Measurements from ENCODE around the gene F13A1. TPM values are rescaled to one million over a fixed set of nuclear protein-coding genes. Genes with fewer than 3 reads are reported as not detected.

F13A1 gene
- total RNA-seq, 1 donor from 2014 or later: 0.24 TPM

- no peaks in the 10 kb centered on the region for H3K36me3 Mint-ChIP-seq (ENCODE audit: insufficient read depth)
Observed at GRCh38 chr6:6154335-6154734, 166.1 kb downstream of the F13A1 start.

DNA sequence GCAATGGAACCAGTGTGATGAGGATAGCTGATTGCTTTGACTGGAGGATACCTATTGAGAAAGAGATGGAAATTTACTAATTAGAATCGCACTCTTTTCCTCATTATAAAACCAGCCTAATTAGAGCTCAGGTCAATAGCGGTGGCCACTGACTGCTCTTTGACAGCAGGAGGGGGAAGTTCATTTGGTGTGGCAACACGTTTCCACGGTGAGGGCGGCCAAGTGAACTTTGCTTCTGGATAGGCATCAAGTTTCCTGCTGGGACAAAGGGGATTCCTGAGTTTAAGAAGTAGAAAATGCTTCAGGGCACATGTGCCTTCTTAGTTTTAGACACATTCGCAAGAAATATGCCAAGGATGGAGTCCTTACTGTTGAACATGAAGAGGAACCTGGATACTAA, 168.4 kb downstream of the F13A1 start:
- H3K4me1 Mint-ChIP-seq (ENCODE audit: low read depth): no peaks in the 10 kb centered on the region
- no peak overlapping the region for H3K4me3 Mint-ChIP-seq (ENCODE audit: low read depth)
- DNase-seq (ENCODE audit: low spot score, unreplicated experiment): no peak
- H3K27ac Mint-ChIP-seq: no peak overlapping the region
- no peaks in the 10 kb centered on the region for H3K9me3 Mint-ChIP-seq (ENCODE audit: low read depth)
- H3K27me3 Mint-ChIP-seq: peaks cover 13% of the 10 kb centered on the region
- TF ChIP-seq, protein P1, sequence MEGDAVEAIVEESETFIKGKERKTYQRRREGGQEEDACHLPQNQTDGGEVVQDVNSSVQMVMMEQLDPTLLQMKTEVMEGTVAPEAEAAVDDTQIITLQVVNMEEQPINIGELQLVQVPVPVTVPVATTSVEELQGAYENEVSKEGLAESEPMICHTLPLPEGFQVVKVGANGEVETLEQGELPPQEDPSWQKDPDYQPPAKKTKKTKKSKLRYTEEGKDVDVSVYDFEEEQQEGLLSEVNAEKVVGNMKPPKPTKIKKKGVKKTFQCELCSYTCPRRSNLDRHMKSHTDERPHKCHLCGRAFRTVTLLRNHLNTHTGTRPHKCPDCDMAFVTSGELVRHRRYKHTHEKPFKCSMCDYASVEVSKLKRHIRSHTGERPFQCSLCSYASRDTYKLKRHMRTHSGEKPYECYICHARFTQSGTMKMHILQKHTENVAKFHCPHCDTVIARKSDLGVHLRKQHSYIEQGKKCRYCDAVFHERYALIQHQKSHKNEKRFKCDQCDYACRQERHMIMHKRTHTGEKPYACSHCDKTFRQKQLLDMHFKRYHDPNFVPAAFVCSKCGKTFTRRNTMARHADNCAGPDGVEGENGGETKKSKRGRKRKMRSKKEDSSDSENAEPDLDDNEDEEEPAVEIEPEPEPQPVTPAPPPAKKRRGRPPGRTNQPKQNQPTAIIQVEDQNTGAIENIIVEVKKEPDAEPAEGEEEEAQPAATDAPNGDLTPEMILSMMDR (IDR thresholded peaks at IDR 0.05; ENCODE audit: unreplicated experiment): no peak
- H3K36me3 Mint-ChIP-seq (ENCODE audit: insufficient read depth): no peaks in the 10 kb centered on the region

More at GRCh38 chr6:6154335-6154734, 166.1 kb downstream of the F13A1 start:
- Mint-ChIP-seq H3K9me3 (ENCODE audit: low read depth) (no peaks in the 10 kb centered on the region), H3K4me1 (ENCODE audit: low read depth) (no peaks in the 10 kb centered on the region), H3K4me3 (ENCODE audit: low read depth) (no peak overlapping the region), H3K27me3 (peaks cover 20% of the 10 kb centered on the region), H3K27ac (no peak overlapping the region)
- TF ChIP-seq, protein P1 (IDR thresholded peaks at IDR 0.05; ENCODE audit: unreplicated experiment): no peak
- DNase-seq (ENCODE audit: low spot score, unreplicated experiment): no peak

DNA sequence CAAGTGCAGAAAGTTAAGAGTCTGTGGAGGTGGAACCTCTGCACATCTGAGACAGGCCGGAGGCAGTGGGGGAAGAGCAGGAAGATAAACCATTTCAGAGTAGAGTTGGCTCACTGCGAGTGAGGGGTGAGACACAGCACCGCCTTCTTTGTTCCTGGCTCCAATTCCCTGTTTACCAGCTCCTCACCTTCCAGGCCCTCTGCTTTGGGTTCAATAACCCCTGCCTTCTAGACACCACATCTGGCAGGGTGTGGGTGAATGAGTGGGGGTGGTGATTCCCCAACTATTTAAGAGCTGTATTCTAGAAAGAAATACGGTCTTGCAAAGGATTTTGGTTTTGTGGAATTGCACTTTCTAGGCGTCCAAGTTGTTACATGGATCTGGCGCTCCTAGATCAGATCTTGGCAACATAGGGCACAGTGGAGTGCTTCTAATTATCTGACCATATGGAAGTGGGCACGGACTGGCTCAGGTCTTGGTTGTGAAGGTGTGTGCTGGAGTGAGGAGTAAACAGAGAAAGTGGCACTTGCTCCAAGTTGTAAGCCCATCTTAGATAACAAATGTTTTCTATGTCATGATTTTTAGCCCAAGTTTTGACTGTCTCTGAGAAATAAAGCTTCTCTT, 172.2 kb downstream of the F13A1 start:
- Mint-ChIP-seq H3K9me3 (ENCODE audit: low read depth) (peaks cover 2% of the 10 kb centered on the region), H3K27me3 (peaks cover 4% of the 10 kb centered on the region), H3K4me3 (ENCODE audit: low read depth) (no peak overlapping the region), H3K4me1 (ENCODE audit: low read depth) (no peaks in the 10 kb centered on the region), H3K27ac (no peak overlapping the region), H3K36me3 (ENCODE audit: insufficient read depth) (no peaks in the 10 kb centered on the region)
- TF ChIP-seq, protein P1 (IDR thresholded peaks at IDR 0.05; ENCODE audit: unreplicated experiment): no peak
- DNase-seq (ENCODE audit: low spot score, unreplicated experiment): no peak

- TF ChIP-seq, protein P1 (IDR thresholded peaks at IDR 0.05; ENCODE audit: unreplicated experiment): peak; percentile 59
- Mint-ChIP-seq H3K4me1 (ENCODE audit: low read depth) (no peaks in the 10 kb centered on the region), H3K9me3 (ENCODE audit: low read depth) (no peaks in the 10 kb centered on the region), H3K27me3 (peaks cover 14% of the 10 kb centered on the region), H3K27ac (no peak overlapping the region), H3K4me3 (ENCODE audit: low read depth) (no peak overlapping the region), H3K36me3 (ENCODE audit: insufficient read depth) (no peaks in the 10 kb centered on the region)
- DNase-seq (ENCODE audit: low spot score, unreplicated experiment): no peak
Observed at GRCh38 chr6:6131492-6132109, 188.9 kb downstream of the F13A1 start.

DNA sequence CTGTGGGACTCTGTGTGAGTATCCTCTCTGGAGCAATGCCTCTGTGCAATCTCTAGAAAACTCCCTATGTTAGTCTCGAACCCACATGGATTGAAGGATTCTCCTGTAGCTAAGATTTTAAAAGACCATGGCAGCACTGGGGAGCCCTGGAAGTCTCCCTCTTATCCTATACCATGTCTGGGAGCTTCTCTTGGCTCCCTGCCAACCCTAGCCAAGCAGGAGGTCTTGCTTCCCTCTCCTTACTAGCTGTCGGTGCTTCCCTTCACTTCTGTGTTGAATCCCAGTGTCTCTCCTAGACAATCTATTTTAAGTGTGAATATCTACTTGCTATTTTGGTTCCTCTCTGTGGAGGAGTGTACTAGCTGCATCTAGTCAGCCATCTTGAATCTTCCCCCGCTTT, 195.0 kb downstream of the F13A1 start:
- Mint-ChIP-seq H3K36me3 (ENCODE audit: insufficient read depth) (no peaks in the 10 kb centered on the region), H3K4me3 (ENCODE audit: low read depth) (no peak overlapping the region), H3K27me3 (peaks cover 17% of the 10 kb centered on the region), H3K27ac (no peak overlapping the region), H3K4me1 (ENCODE audit: low read depth) (no peaks in the 10 kb centered on the region), H3K9me3 (ENCODE audit: low read depth) (peaks cover 8% of the 10 kb centered on the region)
- TF ChIP-seq, protein P1 (IDR thresholded peaks at IDR 0.05; ENCODE audit: unreplicated experiment): no peak
- DNase-seq (ENCODE audit: low spot score, unreplicated experiment): no peak
